Activated CD4-positive, alpha-beta T cell treated with anti-CD3 and anti-CD28 coated beads for 4 hours (primary cell): ENCODE data around the gene GRID2IP.
"Not testable (repeated sequence)": the region's sequence is repeated elsewhere in the genome, so short reads cannot be mapped to it uniquely, and the experiment has no call there.

ENCODE experiments used
- DNase-seq, 2 donors: peaks; one replicate each; pipeline ENCODE4 v3.0.0-alpha.2; 2020

GRID2IP gene

GRCh38 chr7:6482743-6483119 is 68.5 kb downstream of the GRID2IP start:
- DNase-seq: no peak

GRCh38 chr7:6482307-6482706 is 69.0 kb downstream of the GRID2IP start:
- DNase-seq: no peak

GRCh38 chr7:6481445-6481844 is 69.8 kb downstream of the GRID2IP start:
- no peak for DNase-seq

GRCh38 chr7:6480323-6480660 is 71.0 kb downstream of the GRID2IP start:
- no peak for DNase-seq

GRCh38 chr7:6479067-6479466 is 72.2 kb downstream of the GRID2IP start:
- DNase-seq: no peak

GRCh38 chr7:6478186-6478585 is 73.1 kb downstream of the GRID2IP start:
- no peak for DNase-seq

GRCh38 chr7:6477318-6477660 is 74.0 kb downstream of the GRID2IP start:
- DNase-seq: no peak

- no peak for DNase-seq
Measured at GRCh38 chr7:6476596-6477317, 74.5 kb downstream of the GRID2IP start.

GRCh38 chr7:6475433-6476186 is 75.7 kb downstream of the GRID2IP start:
- DNase-seq: no peak

- DNase-seq: no peak
Measured at GRCh38 chr7:6465862-6466261, 85.4 kb downstream of the GRID2IP start.

GRCh38 chr7:6463609-6464008 is 87.7 kb downstream of the GRID2IP start:
- not testable (repeated sequence) for DNase-seq

GRCh38 chr7:6461946-6462550 is 89.2 kb downstream of the GRID2IP start:
- no peak for DNase-seq

- no peak for DNase-seq
Measured at GRCh38 chr7:6460990-6461584, 90.2 kb downstream of the GRID2IP start.

- no peak for DNase-seq
Measured at GRCh38 chr7:6460303-6460702, 91.0 kb downstream of the GRID2IP start.

- DNase-seq: not testable (repeated sequence)
Measured at GRCh38 chr7:6458676-6459075, 92.6 kb downstream of the GRID2IP start.

- no peak for DNase-seq
Measured at GRCh38 chr7:6453734-6454133, 97.5 kb downstream of the GRID2IP start.

- no peak for DNase-seq
Measured at GRCh38 chr7:6451224-6451705, 100.0 kb downstream of the GRID2IP start.

- DNase-seq: not testable (repeated sequence)
Measured at GRCh38 chr7:6450591-6450990, 100.7 kb downstream of the GRID2IP start.

- not testable (repeated sequence) for DNase-seq
Measured at GRCh38 chr7:6449884-6450283, 101.4 kb downstream of the GRID2IP start.

GRCh38 chr7:6448943-6449543 is 102.2 kb downstream of the GRID2IP start:
- DNase-seq: no peak

GRCh38 chr7:6447581-6448199 is 103.6 kb downstream of the GRID2IP start, which contains the start of gene DAGLB:
Gene DAGLB, minus strand, starts transcription at chr7:6447954. Its CDS starts 112 bp downstream, at chr7:6447842.
- peak; percentile 95 for DNase-seq
